OCI-LY7 (cell line): ENCODE measurements around the gene HOXB5. TPM values are rescaled to one million over a fixed set of nuclear protein-coding genes. Genes with fewer than 3 reads are reported as not detected.

ENCODE experiments used
- BruUV-seq: library from RNA; stranded (reverse); fragments of 400-500 nt; replicated peaks from 2 replicates; lab custom pipeline; 2021; lab: Mats Ljungman, UMichigan
- CTCF ChIA-PET: fragments of 300-600 bp; sonication (Branson Sonifier 250); formaldehyde crosslinking; loops from one replicate; lab custom pipeline; 2022; ENCODE audit warnings: antibody characterized with exemption; ENCODE audit not compliant: unreplicated experiment; lab: Charles Lee
- POLR2A ChIA-PET: fragments of 300-600 bp; sonication (Branson Sonifier 250); formaldehyde crosslinking; loops from one replicate; lab custom pipeline; 2022; ENCODE audit warnings: antibody characterized with exemption; lab: Charles Lee
- DNase-seq: peaks from one replicate; pipeline ENCODE4 v3.0.0-alpha.2; 2015; ENCODE audit warnings: low spot score
- H2AFZ ChIP-seq: fragments of 200-600 bp; sonication (generic), shearing (Covaris generic); 2 replicates; pipeline ENCODE4 v1.6.1; 2014; ENCODE audit warnings: mild to moderate bottlenecking, antibody characterized with exemption, low read length, moderate library complexity
- H3K27ac ChIP-seq: fragments of 200-600 bp; sonication (generic); 2 replicates; pipeline ENCODE4 v1.5.1; 2014; ENCODE audit warnings: mixed run types, low read depth, mild to moderate bottlenecking, moderate library complexity, low read length, inconsistent platforms; ENCODE audit not compliant: poor library complexity, severe bottlenecking
- H3K36me3 ChIP-seq: fragments of 200-600 bp; sonication (generic); 2 replicates; pipeline ENCODE4 v1.6.1; 2014; ENCODE audit warnings: mild to moderate bottlenecking, antibody characterized with exemption, low read length, moderate library complexity, mixed read lengths; ENCODE audit not compliant: insufficient read depth
- H3K4me1 ChIP-seq: fragments of 200-600 bp; sonication (generic); 2 replicates; pipeline ENCODE4 v1.5.1; 2014; ENCODE audit warnings: mild to moderate bottlenecking, low read length; ENCODE audit not compliant: insufficient read depth, poor library complexity, severe bottlenecking
- H3K4me2 ChIP-seq: fragments of 200-600 bp; sonication (generic); 2 replicates; pipeline ENCODE4 v1.6.1; 2014; ENCODE audit warnings: mild to moderate bottlenecking, low read length
- H3K4me3 ChIP-seq: fragments of 200-600 bp; sonication (generic); 2 replicates; pipeline ENCODE4 v1.5.1; 2014; ENCODE audit warnings: mild to moderate bottlenecking, low read depth, low read length; ENCODE audit not compliant: poor library complexity, severe bottlenecking
- H3K79me2 ChIP-seq: fragments of 200-600 bp; sonication (generic); 2 replicates; pipeline ENCODE4 v1.6.1; 2016; ENCODE audit warnings: low read depth, mild to moderate bottlenecking, low read length, moderate library complexity, mixed read lengths; ENCODE audit not compliant: insufficient read depth
- H3K9me2 ChIP-seq: fragments of 200-600 bp; sonication (generic); 2 replicates; pipeline ENCODE4 v1.6.1; 2016; ENCODE audit warnings: mild to moderate bottlenecking, low read length, mixed read lengths; ENCODE audit not compliant: insufficient read depth
- H3K9me3 ChIP-seq: fragments of 200-600 bp; sonication (generic); 2 replicates; pipeline ENCODE4 v1.6.1; 2014; ENCODE audit warnings: mild to moderate bottlenecking, mixed run types, low read length, mixed read lengths
- H4K20me1 ChIP-seq: fragments of 200-600 bp; sonication (generic); 2 replicates; pipeline ENCODE4 v1.6.1; 2014; ENCODE audit warnings: mild to moderate bottlenecking, antibody characterized with exemption, low read length, moderate library complexity, mixed read lengths; ENCODE audit not compliant: insufficient read depth
- CTCF ChIP-seq: fragments of 200-600 bp; sonication (generic); conservative IDR thresholded peaks from 2 replicates; pipeline ENCODE4 v1.5.1; 2014; ENCODE audit warnings: mild to moderate bottlenecking, antibody characterized with exemption, low read length, moderate library complexity, mixed read lengths
- EZH2phosphoT487 ChIP-seq: fragments of 200-600 bp; sonication (generic); IDR thresholded peaks from 2 replicates; pipeline ENCODE4 v1.6.1; 2018; ENCODE audit warnings: low read depth, borderline replicate concordance, mild to moderate bottlenecking, mixed run types, antibody characterized with exemption, low read length, moderate library complexity, mixed read lengths
- intact Hi-C: fragments of 100-400 bp; cut with micrococcal nuclease; formaldehyde crosslinking; loops from one replicate; pipeline ENCODE4 v1.10.0; 2022; ENCODE audit not compliant: unreplicated experiment
- total RNA-seq, 2 experiments: library from RNA; depleted of rRNA in 1 of 2; stranded (reverse); fragments of >200 nt in 1 of 2; shearing (Covaris generic) in 1 of 2; gene quantifications; 2 replicates each; pipeline ENCODE4 v1.2.3, GENCODE V29; 2014 to 2022

HOXB5 gene
- total RNA-seq, 2 experiments from 2014 or later = not detected

DNA sequence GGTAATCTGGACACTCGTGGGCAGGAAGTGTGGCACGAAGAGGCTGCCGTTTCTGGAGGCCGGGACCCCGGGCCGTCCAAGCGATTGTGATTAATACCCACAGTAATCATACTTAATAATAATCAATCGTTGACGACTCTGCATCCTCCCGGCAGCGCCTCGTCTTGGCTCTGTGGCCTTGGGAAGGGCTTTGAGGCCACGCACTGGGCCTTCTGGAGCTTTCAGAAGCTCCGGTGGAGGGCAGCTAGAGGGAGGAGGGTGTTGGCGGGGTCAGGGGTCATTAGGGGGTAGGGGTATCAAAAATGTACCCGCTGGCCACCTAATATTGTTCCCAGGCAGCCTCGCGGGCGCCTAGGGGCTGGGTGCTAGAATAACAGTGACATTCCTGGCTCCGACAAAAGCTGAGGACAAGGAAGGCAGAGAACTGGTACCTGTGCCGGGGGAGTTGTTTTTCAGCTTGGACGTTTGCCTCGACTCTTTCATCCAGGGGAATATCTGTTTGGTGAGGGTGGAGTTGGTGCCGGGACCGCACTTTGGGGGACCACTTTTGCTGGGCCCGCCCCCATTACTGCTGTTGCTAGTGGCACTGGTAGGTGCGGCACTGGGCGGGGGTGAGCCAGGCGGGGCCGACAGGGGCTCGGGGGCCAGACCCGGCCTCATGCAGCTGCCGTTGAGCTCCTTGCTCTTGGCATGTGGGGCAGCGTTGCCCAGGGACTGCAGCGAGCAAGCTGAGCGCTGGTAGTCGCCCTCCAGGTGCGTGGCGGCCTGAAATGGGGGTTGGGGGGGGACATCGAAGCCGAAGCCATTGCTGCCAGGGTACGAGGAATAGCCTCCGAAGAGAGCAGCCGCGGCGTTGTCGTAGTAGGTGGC is 41.7 kb downstream of the HOXB5 start:
- H3K9me2 ChIP-seq = no peaks in the 10 kb centered on the region
- H3K4me3 ChIP-seq = no peak overlapping the region
- no peaks in the 10 kb centered on the region for H3K4me1 ChIP-seq
- CTCF ChIA-PET = no interaction called here
- H4K20me1 ChIP-seq = no peaks in the 10 kb centered on the region
- intact Hi-C loops = no loop called here
- no peaks in the 10 kb centered on the region for H3K79me2 ChIP-seq
- POLR2A ChIA-PET = no interaction called here
- H3K9me3 ChIP-seq = no peaks in the 10 kb centered on the region
- TF ChIP-seq EZH2phosphoT487 (no peak), CTCF (no peak)
- no peak overlapping the region for H3K4me2 ChIP-seq
- no peak for DNase-seq
- H3K36me3 ChIP-seq = peaks cover 12% of the 10 kb centered on the region; the same call in 1 of the 2 replicates
- H3K27ac ChIP-seq = no peak overlapping the region
- BruUV-seq = no TSS peak
- no peak overlapping the region for H2AFZ ChIP-seq

DNA sequence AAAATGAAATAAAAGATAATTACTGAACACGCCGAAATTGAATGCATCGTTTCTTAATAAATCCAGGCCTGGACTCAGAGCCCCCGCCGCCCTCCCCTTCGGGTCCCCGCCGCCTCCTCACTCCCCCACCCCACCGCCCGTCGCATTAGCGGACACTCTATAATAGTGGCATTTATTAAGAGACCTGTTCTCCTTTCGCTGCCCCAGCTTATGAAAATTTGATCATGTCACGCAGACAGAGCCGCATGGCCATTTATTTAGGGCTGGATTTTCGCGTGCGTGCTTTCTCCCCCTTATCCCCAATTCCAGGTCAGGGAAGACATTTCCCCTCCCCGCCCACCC is 42.4 kb downstream of the HOXB5 start:
- Histone ChIP-seq H3K27ac (no peak overlapping the region), H4K20me1 (no peaks in the 10 kb centered on the region), H3K4me2 (no peak overlapping the region), H3K9me2 (no peaks in the 10 kb centered on the region), H3K9me3 (no peaks in the 10 kb centered on the region), H3K79me2 (no peaks in the 10 kb centered on the region), H2AFZ (no peak overlapping the region), H3K36me3 (peaks cover 12% of the 10 kb centered on the region; the same call in 1 of the 2 replicates), H3K4me3 (no peak overlapping the region), H3K4me1 (no peaks in the 10 kb centered on the region)
- TF ChIP-seq EZH2phosphoT487 (no peak), CTCF (no peak)
- ChIA-PET POLR2A (no interaction called here), CTCF (no interaction called here)
- intact Hi-C loops = no loop called here
- no peak for DNase-seq
- BruUV-seq = no TSS peak

DNA sequence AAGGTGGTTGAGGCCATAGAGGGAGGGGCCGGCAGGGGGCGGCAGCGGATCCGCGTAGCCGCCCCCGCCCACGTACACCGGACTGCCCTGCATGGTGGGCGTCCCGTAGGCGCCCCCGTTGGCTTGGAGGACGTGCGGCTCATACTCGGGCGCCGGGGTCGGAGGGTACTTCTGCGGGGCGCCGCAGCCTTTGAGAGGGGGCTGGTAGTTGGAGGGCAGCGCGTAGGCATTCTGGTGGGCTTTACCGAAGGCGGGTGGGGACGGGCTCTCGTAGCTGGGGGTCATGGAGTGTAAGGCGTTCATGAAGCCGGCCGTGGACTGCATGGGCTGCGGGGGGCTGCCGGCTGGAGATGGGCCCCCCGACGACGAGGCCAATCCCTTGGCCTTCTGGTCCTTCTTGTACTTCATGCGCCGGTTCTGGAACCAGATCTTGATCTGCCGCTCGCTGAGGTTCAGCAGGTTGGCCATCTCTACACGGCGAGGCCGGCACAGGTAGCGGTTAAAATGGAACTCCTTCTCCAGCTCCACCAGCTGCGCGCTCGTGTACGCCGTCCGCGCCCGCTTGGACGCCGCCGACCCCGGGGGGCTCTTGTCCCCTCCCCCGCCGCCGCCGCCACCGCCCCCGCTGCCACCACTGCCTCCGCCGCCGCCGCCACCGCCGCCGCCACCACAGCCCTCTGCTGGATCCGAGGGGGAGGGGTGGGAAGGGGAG is 42.9 kb downstream of the HOXB5 start:
- H3K4me1 ChIP-seq = no peaks in the 10 kb centered on the region
- H3K4me2 ChIP-seq = no peak overlapping the region
- no peaks in the 10 kb centered on the region for H3K9me3 ChIP-seq
- DNase-seq = no peak
- no TSS peak for BruUV-seq
- no peak overlapping the region for H3K27ac ChIP-seq
- H3K9me2 ChIP-seq = no peaks in the 10 kb centered on the region
- no peaks in the 10 kb centered on the region for H3K79me2 ChIP-seq
- intact Hi-C loops = no loop called here
- TF ChIP-seq EZH2phosphoT487 (no peak), CTCF (no peak)
- CTCF ChIA-PET = no interaction called here
- no peak overlapping the region for H3K4me3 ChIP-seq
- H4K20me1 ChIP-seq = no peaks in the 10 kb centered on the region
- POLR2A ChIA-PET = no interaction called here
- peaks cover 12% of the 10 kb centered on the region; the same call in 1 of the 2 replicates for H3K36me3 ChIP-seq
- H2AFZ ChIP-seq = no peak overlapping the region
